Activated naive CD8-positive, alpha-beta T cell treated with anti-CD3 and anti-CD28 coated beads, Interleukin-2, amount 50 U/mL, for 16 hours (primary cell): ENCODE data around the gene CRIP2.

Experiments used
- DNase-seq: peaks from one replicate; pipeline ENCODE4 v3.0.0-alpha.2; 2020; ENCODE audit warnings: low read depth, low spot score

Gene CRIP2

GRCh38 chr14:105498430-105499255 is 24.0 kb downstream of the CRIP2 start:
- no peak for DNase-seq

DNA sequence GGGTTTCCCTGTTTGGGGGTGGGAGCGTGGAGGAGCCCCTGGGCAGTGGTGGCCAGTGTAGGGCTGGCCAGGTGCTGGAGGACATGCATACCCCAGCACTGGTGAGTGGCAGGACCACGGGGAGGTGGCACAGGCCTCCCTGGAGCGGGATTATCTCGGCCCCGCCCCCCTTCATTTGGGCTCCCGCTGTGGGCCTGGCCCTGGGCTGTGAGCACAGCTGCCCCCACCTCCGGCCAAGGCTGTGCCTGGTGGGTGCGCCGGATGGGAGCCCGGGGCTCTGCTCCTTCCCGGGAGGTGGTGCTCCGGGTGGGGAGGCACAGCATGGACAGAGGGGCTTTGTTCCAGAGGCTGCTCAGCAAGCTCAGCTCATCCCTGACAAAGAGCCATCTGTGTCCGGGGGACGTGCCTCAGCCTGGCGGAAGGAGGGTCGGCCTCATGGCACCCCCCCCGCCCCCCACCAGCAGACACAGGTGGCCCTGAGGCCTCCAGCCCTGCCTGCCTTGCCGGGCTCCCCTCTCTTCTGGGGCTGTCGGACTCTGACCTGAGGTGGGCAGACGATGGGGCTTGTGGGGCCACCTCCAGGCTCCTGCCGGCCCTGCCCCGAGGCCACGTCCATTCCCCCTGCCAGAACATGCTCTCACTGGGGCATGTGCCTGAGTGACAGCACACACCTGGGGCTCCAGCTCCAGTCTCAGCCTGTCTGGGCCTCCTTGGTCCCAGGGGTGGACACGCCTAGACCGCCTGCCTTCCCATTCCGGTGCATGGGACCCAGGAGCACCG is 24.8 kb downstream of the CRIP2 start:
- DNase-seq, result no peak

- DNase-seq, result no peak
Observed at GRCh38 chr14:105500036-105500725, 25.6 kb downstream of the CRIP2 start.

GRCh38 chr14:105500726-105501101 is 26.1 kb downstream of the CRIP2 start:
- no peak for DNase-seq

DNA sequence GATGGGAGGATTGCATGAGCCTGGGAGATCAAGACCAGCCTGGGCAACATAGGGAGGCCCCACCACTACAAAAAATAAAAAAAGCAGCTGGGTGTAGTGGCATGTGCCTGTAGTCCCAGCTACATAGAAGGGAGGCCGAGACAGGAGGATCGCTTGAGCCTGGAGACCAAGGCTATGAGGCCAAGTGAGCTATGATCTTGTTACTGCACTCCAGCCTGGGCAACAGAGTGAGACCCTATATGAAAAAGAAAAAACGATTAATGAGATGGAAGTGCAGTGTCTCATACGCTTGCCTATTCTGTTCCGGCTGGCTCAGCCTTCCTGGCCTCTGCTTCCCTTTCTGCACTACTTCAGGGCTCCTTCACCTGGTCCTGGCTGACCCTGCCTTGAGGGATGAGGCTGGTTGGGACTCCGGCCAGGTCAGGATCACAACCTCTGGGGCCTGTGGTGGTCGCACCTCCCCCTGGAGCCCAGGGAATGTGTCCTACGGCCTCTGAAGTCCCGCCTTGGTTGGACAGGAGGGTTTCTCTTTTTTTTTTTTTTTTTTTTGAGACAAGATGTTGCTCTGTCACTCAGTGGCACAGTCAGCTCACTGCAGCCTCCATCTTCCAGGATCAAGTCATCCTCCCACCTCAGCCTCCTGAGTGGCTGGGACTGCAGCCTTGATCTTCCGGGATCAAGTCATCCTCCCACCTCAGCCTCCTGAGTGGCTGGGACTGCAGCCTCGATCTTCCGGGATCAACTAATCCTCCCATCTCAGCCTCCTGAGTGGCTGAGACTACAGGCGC is 27.1 kb downstream of the CRIP2 start:
- DNase-seq, result no peak

DNA sequence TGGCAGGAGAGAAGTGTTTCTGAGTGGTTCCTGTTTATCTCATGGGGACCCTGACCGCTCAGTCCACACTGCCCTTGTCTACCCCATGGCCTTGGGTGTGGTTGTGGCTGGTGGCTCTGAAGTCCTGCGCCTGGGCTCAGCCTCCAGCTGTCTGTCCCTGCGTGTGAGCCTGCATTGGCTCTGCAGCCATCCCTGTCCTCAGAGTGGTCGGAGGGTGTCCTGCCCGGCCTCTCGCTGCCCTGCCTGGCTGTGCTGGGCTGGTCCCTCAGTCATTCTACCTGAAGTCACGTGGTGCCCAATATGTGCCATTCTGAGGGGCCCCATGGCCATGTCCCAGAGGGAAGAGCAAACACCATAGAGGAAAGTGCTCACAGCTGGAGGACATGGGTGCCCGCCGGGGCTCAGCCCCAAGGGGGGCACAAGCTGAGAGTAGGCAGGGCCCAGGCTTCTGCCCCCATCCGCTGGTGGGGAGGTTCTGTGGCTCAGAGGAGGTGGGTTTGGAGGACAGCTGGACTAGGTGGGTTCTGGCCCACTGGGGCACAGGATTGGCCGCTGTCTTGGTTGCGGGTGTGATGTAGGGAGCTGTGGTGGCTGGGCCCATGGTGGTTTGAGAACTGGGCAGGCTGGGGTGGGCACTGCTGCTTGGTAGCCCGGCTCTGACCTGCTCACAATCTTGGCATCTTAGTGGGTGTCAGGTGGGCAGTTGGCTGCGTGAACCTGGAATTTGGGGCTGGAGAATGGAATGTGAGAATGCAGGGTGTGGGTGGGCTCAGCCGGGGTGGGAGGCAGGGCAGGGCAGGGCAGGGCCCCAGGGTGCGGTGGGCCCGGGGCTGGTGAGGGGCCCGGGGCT is 28.1 kb downstream of the CRIP2 start:
- DNase-seq, result no peak

DNA sequence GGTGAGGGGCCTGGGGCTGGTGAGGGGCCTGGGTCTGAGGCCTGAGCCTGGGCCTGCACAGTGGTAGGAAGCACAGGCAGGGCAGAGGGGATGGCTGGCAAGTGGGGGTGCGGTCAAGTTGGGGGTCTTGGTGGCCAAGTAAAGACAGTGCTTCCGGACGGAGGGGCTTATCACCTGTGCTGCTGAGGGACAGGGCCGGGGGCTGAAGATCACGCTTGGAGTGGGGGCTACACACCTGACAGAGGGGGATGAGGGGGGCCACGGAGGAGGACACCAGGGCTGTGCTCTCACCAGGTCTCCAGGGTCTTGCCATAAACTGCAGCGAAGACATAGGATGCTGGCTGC is 28.6 kb downstream of the CRIP2 start:
- DNase-seq, result no peak

GRCh38 chr14:105503935-105504692 is 29.5 kb downstream of the CRIP2 start:
- no peak for DNase-seq

DNA sequence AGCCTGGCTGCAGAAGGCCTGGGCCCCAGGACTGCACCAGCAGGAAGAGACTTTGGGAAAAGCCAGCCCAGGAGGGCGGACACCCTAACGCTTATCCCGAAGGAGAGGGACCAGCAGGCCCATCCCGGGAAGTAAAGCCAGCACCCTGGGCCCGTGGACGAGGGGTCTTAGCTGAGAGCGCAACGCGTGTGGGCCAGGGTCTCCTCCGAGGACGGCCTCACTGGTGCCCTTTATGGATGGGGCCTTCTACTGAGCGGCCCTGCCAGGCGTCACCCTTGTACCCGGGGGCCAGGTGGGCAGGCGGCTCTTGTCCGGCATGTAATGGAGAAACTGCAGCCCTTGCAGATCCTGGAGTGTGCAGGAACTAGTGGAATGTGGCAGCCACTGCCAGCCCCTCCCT is 30.5 kb downstream of the CRIP2 start:
- DNase-seq, result no peak

DNA sequence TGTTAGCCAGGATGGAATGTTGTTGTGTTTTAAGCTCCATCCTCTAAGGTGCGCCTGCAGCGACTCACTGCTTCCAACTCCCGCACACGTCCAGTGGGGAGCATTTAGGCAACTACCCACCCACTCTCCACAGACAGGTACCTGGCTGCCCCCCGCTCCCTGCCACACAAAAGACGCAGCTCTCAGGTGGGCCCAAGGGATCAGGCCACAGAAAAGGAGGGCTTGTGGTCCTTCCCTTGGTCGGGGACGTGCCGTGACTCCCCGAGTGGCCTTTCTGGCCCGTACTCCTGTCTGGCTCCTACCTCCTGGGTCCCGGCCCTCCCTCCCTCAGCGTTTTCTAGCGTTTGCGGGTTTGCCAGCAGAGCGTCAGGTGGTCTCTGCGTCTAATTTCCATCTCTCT is 32.6 kb downstream of the CRIP2 start:
- DNase-seq, result no peak

- no peak for DNase-seq
Observed at GRCh38 chr14:105508069-105508468, 33.4 kb downstream of the CRIP2 start.

GRCh38 chr14:105508601-105509000 is 34.0 kb downstream of the CRIP2 start:
- no peak for DNase-seq

DNA sequence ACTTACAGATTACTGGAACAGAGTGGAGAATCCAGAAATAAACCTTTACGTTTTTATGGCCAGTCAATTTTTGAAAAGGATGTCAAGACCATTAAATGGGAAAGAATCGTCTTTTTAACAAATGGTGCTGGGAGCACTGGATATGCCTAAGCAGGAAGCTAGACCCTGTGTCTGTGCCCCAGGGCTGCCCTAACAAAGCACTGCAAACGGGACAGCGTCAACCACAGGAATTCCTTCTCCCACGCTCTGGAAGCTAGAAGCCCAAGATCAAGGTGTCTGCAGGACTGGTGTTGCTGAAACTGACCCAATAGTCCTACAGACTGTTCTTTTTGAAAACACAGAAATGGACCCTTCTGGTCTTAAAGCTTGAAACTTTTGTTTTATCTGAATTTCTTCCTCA is 42.5 kb downstream of the CRIP2 start:
- no peak for DNase-seq

DNA sequence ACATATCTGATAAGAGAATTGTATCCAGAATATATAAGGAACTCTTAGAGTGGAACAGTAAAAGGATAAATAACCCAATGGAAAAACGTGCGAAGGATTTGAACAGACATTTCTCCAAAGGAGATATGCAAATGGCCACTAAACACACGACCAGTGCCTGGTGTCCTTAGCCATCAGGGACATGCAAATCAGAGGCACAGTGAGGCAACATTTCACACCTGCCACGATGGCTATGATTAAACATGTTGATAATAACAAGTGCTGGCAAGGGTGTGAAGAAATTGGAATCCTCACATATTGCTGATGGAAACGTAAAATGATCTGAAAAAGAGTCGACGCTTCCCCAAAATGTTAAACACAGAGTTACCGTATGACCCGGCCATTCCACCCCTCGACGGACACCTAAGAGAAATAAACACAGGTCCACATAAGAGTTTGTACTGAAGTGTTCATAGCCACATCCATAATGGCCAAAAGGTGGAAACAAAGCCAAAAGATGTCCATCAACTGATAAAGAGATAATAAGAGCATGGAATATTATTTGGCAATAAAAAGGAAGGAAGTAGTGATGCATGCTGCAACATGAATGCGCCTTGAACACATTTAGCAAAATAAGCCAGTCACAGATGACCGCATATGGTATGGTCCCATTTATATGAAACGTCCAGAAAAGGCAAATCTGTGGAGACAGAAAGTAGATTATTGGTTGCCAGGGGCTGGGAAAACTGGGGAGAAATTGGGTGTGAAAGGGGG is 45.5 kb downstream of the CRIP2 start:
- no peak for DNase-seq

- no peak for DNase-seq
Observed at GRCh38 chr14:105525326-105525725, 50.7 kb downstream of the CRIP2 start.

DNA sequence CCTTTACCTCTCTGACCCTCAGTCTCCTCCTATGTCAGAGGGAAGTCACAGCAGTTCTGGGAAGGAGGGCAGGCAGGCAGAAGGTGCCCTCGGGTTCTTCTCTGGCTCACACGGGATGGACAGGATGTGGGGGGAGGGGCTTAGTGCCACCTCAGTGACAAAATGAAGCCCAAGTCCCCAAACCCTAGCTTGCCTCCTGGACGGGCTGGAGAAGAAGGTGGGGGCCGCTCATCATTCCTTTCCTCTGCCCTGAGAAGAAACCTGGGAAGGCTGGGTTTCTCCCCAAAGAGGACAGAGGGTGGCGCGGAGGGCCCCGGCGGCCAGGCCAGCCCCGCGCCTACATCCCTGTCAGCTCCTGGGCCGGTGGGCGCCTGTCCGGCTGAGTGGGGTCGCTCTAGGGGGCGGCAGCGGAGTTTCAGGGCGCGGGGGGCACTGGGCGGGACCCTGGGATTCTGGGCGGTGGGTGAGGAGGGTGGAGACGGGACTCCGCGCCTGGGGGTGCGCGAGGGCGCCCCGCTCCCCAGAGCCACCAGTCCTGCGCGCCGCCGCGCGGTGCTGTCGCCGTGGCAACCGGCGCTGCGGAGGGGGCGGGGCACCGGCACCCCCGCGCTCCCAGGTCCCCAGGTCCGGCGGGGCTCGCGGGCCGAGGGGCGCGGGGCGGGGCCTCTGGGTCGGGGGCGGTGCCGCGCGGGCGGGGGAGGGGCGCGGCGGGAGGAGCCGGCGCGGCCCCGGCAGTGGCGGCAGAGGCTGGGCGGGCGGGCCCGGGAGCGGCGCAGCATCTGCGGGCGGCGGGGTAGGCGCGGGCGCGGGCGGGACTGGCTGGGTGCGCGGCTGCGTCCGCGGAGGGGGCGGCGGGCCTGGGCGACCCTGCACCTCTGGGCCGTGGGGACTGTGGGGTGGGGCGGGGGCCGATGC is 51.5 kb downstream of the CRIP2 start, which contains the start of gene TMEM121:
Gene TMEM121, plus strand, starts transcription at position 723 of the 915 bp plus-strand sequence. CDS start 2,252 bp downstream, outside the sequence.
- no peak for DNase-seq

- no peak for DNase-seq
Observed at GRCh38 chr14:105526776-105527380, 52.3 kb downstream of the CRIP2 start.

DNA sequence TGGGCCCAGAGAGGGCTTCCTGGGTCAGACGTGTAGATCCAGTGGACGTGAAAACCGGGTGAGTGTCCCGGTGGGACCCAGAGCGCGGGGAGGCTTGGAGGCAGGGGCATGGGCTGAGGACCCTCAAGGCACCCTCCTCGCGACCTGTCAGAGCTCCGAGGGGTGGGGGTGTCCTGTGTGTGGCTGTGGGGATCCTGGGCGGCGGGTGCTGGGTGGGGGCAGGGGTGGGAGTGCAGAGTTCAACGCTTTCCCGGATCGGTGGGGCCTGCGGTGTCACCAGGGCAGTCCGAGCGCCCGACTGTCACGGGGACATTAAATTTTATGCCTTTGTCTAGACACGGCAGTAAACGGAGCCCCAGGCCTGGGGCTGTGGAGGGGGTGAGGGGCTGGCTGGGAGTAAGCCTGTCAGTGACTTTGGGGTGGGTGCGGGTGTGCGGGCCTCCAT is 52.8 kb downstream of the CRIP2 start:
- DNase-seq, result no peak
